Measurements from ENCODE around the gene GHRL. TPM values are rescaled to one million over a fixed set of nuclear protein-coding genes. Genes with fewer than 3 reads are reported as not detected.
A peak's percentile ranks its signal among the peaks of the same experiment; 100 is the strongest.

The GHRL gene
- total RNA-seq, 8 experiments from 2014 or later = 0.36 to 6.4 (median 0.91) TPM

GRCh38 chr3:10242182-10243065 lies 50.3 kb downstream of the GHRL start:
- H3K27ac ChIP-seq = no peak overlapping the region
- no peaks in the 10 kb centered on the region for H3K4me1 ChIP-seq (replicated peaks in 1 of 2)
- WGBS, 10 experiments = 68 to 100% (median 91%) methylated on average over 1 to 5 of the region's 7 CpGs; no CpG with 5 or more reads in 3 of the 10 experiments
- no peak for ATAC-seq (replicated peaks in 6 of 8)
- H3K4me3 ChIP-seq = no peak overlapping the region
- in situ Hi-C loops (cut with MboI; ENCODE audit: low pct_unique_long_range_greater_than_20kb in 2 of 9, low sequenced_read_pairs in 9 of 9, unreplicated experiment in 9 of 9) = no loop called here

GRCh38 chr3:10240799-10241198 lies 51.9 kb downstream of the GHRL start:
- Histone ChIP-seq H3K4me3 (no peak overlapping the region), H3K27ac (no peak overlapping the region), H3K4me1 (replicated peaks in 1 of 2) (no peaks in the 10 kb centered on the region)
- WGBS, 10 experiments = 90 to 100% (median 91%) methylated on average over 2 to 4 of the region's 6 CpGs; no CpG with 5 or more reads in 7 of the 10 experiments
- in situ Hi-C loops (cut with MboI; ENCODE audit: low pct_unique_long_range_greater_than_20kb in 2 of 9, low sequenced_read_pairs in 9 of 9, unreplicated experiment in 9 of 9) = no loop called here
- no peak for ATAC-seq (replicated peaks in 6 of 8)

GRCh38 chr3:10238345-10239183 lies 54.2 kb downstream of the GHRL start:
- 71 to 100% (median 80%) methylated on average over 1 to 8 of the region's 15 CpGs; no CpG with 5 or more reads in 3 of the 10 experiments for WGBS, 10 experiments
- in situ Hi-C loops (cut with MboI; ENCODE audit: low pct_unique_long_range_greater_than_20kb in 2 of 9, low sequenced_read_pairs in 9 of 9, unreplicated experiment in 9 of 9) = no loop called here
- H3K27ac ChIP-seq = no peak overlapping the region
- H3K4me1 ChIP-seq (replicated peaks in 1 of 2) = no peaks in the 10 kb centered on the region
- no peak overlapping the region for H3K4me3 ChIP-seq
- ATAC-seq (replicated peaks in 6 of 8) = peak in 1 of 8 experiments; percentile 57

Other genes with a start within 250 kb of the GHRL start
- under 1 TPM in 1 of 8 experiments, not detected in 7; 0.66 TPM for gene FANCD2OS, start 184.7 kb downstream of the GHRL start, total RNA-seq
- gene BRK1, start 177.3 kb downstream of the GHRL start, total RNA-seq = 100 to 1,000 TPM in 7 of 8 experiments, 10 to 100 TPM in 1; 96.1 to 219 (median 180) TPM
- gene VHL, start 151.2 kb downstream of the GHRL start, total RNA-seq = 10 to 100 TPM; 28.8 to 71.6 (median 55.6) TPM
- 1 to 10 TPM in 5 of 8 experiments, under 1 TPM in 3; 0.63 to 2.5 (median 1.7) TPM for gene IRAK2, start 128.0 kb downstream of the GHRL start, total RNA-seq
- gene TATDN2, start 44.5 kb downstream of the GHRL start, total RNA-seq = 10 to 100 TPM; 14.9 to 37.0 (median 21.9) TPM
- gene SEC13, start 28.2 kb upstream of the GHRL start, total RNA-seq = 100 to 1,000 TPM; 104 to 158 (median 130) TPM
- 1 to 10 TPM in 2 of 8 experiments, under 1 TPM in 6; 0.04 to 3.5 (median 0.73) TPM for gene ATP2B2, start 212.6 kb upstream of the GHRL start, total RNA-seq

Measured in motor neuron (in vitro differentiated cells).